SK-N-SH treated with all-trans-retinoic acid at 6 μM for 48 hours (cell line): ENCODE results near the gene IL10RA.
"Not testable (repeated sequence)": the region's sequence is repeated elsewhere in the genome, so short reads cannot be mapped to it uniquely, and the experiment has no call there.

ENCODE experiments used
- ATAC-seq: fragments of 200-7000 bp; cut with Tn5 transposase; 3 replicates; pipeline ENCODE4 v1.9.1; 2020; ENCODE audit warnings: mild to moderate bottlenecking, moderate library complexity
- BACH2 ChIP-seq: fragments of 250-450 bp; sonication (Bioruptor Pico); IDR thresholded peaks from 2 replicates; pipeline ENCODE4 v1.9.0; 2021; ENCODE audit warnings: mild to moderate bottlenecking, borderline replicate concordance
- CREB5 ChIP-seq: fragments of 250-450 bp; sonication (Bioruptor Pico); IDR thresholded peaks from 2 replicates; pipeline ENCODE4 v1.5.1; 2020; ENCODE audit warnings: low read depth, mild to moderate bottlenecking, moderate library complexity
- CSRNP3 ChIP-seq: fragments of 250-450 bp; sonication (Bioruptor Pico); IDR thresholded peaks from 2 replicates; pipeline ENCODE4 v1.5.1; 2021; ENCODE audit warnings: mild to moderate bottlenecking, moderate library complexity
- ESRRG ChIP-seq: fragments of 250-450 bp; sonication (Bioruptor Pico); IDR thresholded peaks from 2 replicates; pipeline ENCODE4 v1.6.1; 2021; ENCODE audit warnings: mild to moderate bottlenecking
- GLIS3 ChIP-seq: fragments of 250-450 bp; sonication (Bioruptor Pico); IDR thresholded peaks from 2 replicates; pipeline ENCODE4 v1.5.0; 2020; ENCODE audit warnings: mild to moderate bottlenecking, moderate library complexity
- ISL1 ChIP-seq: fragments of 250-450 bp; sonication (Bioruptor Pico); IDR thresholded peaks from 2 replicates; pipeline ENCODE4 v2.1.2; 2022; ENCODE audit warnings: mild to moderate bottlenecking, moderate library complexity
- OSR1 ChIP-seq: fragments of 250-450 bp; sonication (Bioruptor Pico); IDR thresholded peaks from 2 replicates; pipeline ENCODE4 v1.8.0; 2022; ENCODE audit warnings: moderate library complexity, mild to moderate bottlenecking, inconsistent platforms
- PATZ1 ChIP-seq: fragments of 250-450 bp; sonication (Bioruptor Pico); IDR thresholded peaks from 2 replicates; pipeline ENCODE4 v1.8.0; 2020; ENCODE audit warnings: mild to moderate bottlenecking, moderate library complexity, borderline replicate concordance
- POU6F1 ChIP-seq: fragments of 250-450 bp; sonication (Bioruptor Pico); IDR thresholded peaks from 2 replicates; pipeline ENCODE4 v1.8.0; 2021; ENCODE audit warnings: low read depth, mild to moderate bottlenecking, moderate library complexity, borderline replicate concordance
- PPARA ChIP-seq: fragments of 250-450 bp; sonication (Bioruptor Pico); IDR thresholded peaks from 2 replicates; pipeline ENCODE4 v1.5.0; 2020; ENCODE audit warnings: mild to moderate bottlenecking, borderline replicate concordance
- RARB ChIP-seq: fragments of 250-450 bp; sonication (Bioruptor Pico); IDR thresholded peaks from 2 replicates; pipeline ENCODE4 v1.8.0; 2021; ENCODE audit warnings: mild to moderate bottlenecking, moderate library complexity
- SNAI2 ChIP-seq: fragments of 250-450 bp; sonication (Bioruptor Pico); IDR thresholded peaks from 2 replicates; pipeline ENCODE4 v1.5.0; 2020; ENCODE audit warnings: mild to moderate bottlenecking, moderate library complexity
- TCF4 ChIP-seq: fragments of 250-450 bp; sonication (Bioruptor Pico); IDR thresholded peaks from 2 replicates; pipeline ENCODE4 v1.8.0; 2021; ENCODE audit warnings: mild to moderate bottlenecking, moderate library complexity, borderline replicate concordance
- TOX ChIP-seq: fragments of 250-450 bp; sonication (Bioruptor Pico); IDR thresholded peaks from 2 replicates; pipeline ENCODE4 v1.8.0; 2021; ENCODE audit warnings: mild to moderate bottlenecking, moderate library complexity, borderline replicate concordance
- TSHZ2 ChIP-seq: fragments of 250-450 bp; sonication (Bioruptor Pico); IDR thresholded peaks from 2 replicates; pipeline ENCODE4 v1.5.0; 2020; ENCODE audit warnings: mild to moderate bottlenecking, moderate library complexity
- ZC3H10 ChIP-seq: fragments of 250-450 bp; sonication (Bioruptor Pico); IDR thresholded peaks from 2 replicates; pipeline ENCODE4 v1.5.1; 2021; ENCODE audit warnings: mild to moderate bottlenecking, moderate library complexity
- ZFP30 ChIP-seq: fragments of 450-650 bp; formaldehyde crosslinking; IDR thresholded peaks from 2 replicates; pipeline ENCODE4 v1.5.0; 2022; ENCODE audit warnings: mild to moderate bottlenecking, moderate library complexity
- ZNF565 ChIP-seq: fragments of 450-650 bp; formaldehyde crosslinking; conservative IDR thresholded peaks from 2 replicates; pipeline ENCODE4 v1.5.0; 2020; ENCODE audit warnings: low read depth, mild to moderate bottlenecking, moderate library complexity
- ZNF70 ChIP-seq: fragments of 450-650 bp; formaldehyde crosslinking; IDR thresholded peaks from 2 replicates; pipeline ENCODE4 v1.5.0; 2020; ENCODE audit warnings: mild to moderate bottlenecking, moderate library complexity
- ZNF8 ChIP-seq: fragments of 450-650 bp; formaldehyde crosslinking; IDR thresholded peaks from 2 replicates; pipeline ENCODE4 v1.5.0; 2020; ENCODE audit warnings: mild to moderate bottlenecking, moderate library complexity

Gene IL10RA

GRCh38 chr11:117976445-117976844 is 9.7 kb upstream of the IL10RA start:
- ATAC-seq: no peak
- TF ChIP-seq TSHZ2 (no peak), ZNF8 (CRISPR knock-in tag) (no peak), ZC3H10 (CRISPR knock-in tag) (no peak), CREB5 (no peak), PATZ1 (CRISPR knock-in tag) (no peak), SNAI2 (CRISPR knock-in tag) (no peak), PPARA (CRISPR knock-in tag) (no peak), RARB (CRISPR knock-in tag) (no peak), OSR1 (CRISPR knock-in tag) (no peak), ESRRG (no peak), ZNF70 (CRISPR knock-in tag) (no peak), TOX (CRISPR knock-in tag) (no peak)

- no peak for TF ChIP-seq TCF4 (CRISPR knock-in tag)
- TF ChIP-seq ESRRG: no peak
- TF ChIP-seq GLIS3 (CRISPR knock-in tag): no peak
- TF ChIP-seq TSHZ2: no peak
- TF ChIP-seq OSR1 (CRISPR knock-in tag): no peak
- no peak for ATAC-seq
These were observed 9.2 kb upstream of the IL10RA start for GRCh38 chr11:117977029-117977428.

- ATAC-seq: not testable (repeated sequence)
These were observed 8.5 kb upstream of the IL10RA start for GRCh38 chr11:117977612-117978264.

GRCh38 chr11:117978291-117978910 is 7.8 kb upstream of the IL10RA start:
- ATAC-seq: not testable (repeated sequence)

- ATAC-seq: no peak
- TF ChIP-seq PATZ1 (CRISPR knock-in tag) (no peak), ZNF565 (CRISPR knock-in tag) (no peak), RARB (CRISPR knock-in tag) (no peak), POU6F1 (no peak), PPARA (CRISPR knock-in tag) (no peak), OSR1 (CRISPR knock-in tag) (no peak), CSRNP3 (CRISPR knock-in tag) (no peak), ZNF8 (CRISPR knock-in tag) (no peak), ZFP30 (no peak), ESRRG (no peak), ISL1 (no peak), BACH2 (CRISPR knock-in tag) (no peak)
These were observed 7.2 kb upstream of the IL10RA start for GRCh38 chr11:117978991-117979390.
